HG03025 (cell line): ENCODE measurements around the gene PDLIM1.

Experiments used
- ATAC-seq: cut with Tn5 transposase; IDR thresholded peaks from one replicate; pipeline ENCODE4 v1.9.1; 2021; ENCODE audit warnings: mild to moderate bottlenecking, moderate library complexity; ENCODE audit not compliant: unreplicated experiment, low FRiP score

PDLIM1 gene

DNA sequence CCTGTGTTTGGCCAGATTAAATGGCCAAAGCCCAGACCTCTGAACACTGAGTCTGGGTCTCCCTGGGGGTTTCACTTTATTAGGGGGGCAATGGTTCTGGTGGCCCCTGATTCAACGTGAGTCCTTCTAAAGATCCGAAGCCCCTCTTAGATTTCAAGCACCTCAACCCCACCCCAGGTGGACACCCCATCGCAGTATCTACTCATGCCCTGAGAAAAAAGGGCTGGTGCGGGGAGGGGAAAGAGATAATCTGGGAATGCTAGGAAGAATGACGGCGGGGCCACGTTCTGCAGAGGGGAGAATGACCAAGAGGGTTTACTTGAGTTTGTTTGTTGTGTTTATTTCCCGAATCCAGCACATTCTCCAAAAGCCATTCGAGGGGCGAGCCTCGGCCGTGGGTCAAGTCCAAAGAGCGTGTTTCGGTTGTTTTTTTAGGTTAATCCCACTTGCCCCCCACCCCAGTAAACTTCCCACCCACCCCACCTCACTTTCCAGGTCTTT is 832 bp downstream of the PDLIM1 start:
- ATAC-seq = no peak

DNA sequence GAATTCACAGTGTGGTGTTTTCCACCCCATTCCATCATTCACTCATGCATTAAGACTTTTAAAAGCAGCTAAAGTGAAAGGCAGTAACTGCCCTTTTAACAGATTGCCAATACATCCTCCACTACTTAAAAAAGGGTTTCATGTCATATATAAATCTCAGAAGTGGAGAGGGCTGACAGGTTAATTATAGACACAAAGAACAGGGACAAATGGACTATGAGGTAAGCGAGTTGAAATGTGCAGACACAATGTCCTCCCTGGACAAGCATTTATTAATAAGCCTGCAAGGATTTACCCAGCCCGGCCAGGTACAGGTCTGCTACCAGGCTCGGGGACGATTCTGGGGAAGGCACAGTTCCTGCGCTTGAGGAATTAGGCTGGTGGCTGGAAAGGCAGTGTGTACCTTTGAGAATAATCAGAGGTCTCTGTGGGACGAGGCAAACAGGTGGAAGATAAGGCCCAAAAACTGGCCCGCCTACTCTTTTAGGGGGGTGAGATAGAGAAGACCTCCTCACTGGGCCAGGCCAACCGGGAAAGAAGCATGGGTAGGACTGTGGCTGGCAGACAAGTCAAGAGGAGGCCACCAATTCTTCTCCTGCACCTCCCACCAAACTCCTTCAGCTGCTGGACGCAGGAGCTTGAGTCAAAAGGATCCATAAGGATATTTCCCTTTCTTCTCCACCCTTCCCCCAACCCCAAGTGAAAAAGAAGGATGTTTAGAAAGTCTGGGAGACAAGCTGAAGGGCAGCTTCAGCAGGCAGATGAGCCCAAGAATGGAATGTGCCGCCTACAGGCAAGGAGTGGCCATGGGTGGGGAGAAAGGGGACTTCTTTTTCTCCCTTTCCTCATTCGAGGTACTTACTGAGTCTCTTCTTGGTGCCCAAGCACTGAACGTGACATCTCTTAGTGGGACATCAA is 1.5 kb downstream of the PDLIM1 start:
- no peak for ATAC-seq

DNA sequence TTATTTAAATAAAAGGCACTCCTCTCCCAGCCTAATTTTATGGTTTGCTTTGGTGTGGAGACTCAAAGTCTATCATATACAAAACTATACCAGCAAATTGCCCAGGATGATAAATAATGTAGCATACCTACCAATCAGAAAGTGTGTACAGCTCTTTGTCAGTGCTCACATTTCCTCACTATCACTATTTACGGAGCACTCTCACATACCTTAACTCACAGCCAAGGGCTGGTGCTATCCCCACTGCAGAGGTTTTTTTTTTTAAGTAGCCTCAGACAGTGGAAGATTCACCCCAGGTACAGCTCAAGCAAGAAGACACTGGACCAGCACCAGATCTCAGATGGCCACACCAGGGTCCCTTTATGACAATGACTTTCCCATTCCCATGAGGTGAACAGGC is 2.5 kb downstream of the PDLIM1 start:
- no peak for ATAC-seq

GRCh38 chr10:95287281-95287680 is 3.5 kb downstream of the PDLIM1 start:
- ATAC-seq = no peak

DNA sequence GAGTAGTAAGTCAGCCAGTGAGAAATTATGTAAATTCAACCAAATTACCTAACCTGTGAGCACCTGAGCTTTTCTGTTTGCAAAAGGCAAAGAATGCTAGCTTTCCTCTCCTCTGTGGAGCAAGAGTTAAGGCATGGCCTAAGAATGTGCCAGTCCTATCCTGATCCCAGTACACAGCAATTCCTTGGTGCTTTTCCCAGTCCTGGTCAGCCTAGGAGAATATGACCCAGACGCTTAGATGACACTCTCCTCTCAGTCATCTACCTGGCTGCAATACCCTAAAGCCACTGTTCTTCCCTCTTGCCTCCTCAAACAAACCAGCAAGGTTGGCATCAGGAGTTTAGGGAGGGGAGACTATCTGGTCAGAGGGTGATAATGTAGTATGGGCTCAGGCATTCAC is 4.1 kb downstream of the PDLIM1 start:
- no peak for ATAC-seq

DNA sequence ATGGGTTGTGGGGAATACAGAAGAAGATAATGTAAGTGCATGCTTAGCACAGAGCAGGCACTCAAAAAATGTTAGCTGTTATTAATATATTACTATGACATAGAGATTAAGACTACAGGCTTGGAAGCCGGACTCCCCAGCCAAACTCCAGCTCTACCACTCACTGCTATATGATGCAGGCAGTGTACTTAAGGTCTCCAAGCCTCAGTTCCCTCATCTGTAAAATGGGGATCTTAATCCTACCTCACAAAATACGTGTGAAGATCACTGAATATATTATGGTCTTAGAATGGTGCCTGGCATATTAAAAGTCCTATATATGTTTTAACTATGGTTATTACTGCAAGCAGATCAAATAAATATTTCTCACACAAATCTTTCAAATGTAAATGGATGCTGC is 5.2 kb downstream of the PDLIM1 start:
- ATAC-seq = no peak

DNA sequence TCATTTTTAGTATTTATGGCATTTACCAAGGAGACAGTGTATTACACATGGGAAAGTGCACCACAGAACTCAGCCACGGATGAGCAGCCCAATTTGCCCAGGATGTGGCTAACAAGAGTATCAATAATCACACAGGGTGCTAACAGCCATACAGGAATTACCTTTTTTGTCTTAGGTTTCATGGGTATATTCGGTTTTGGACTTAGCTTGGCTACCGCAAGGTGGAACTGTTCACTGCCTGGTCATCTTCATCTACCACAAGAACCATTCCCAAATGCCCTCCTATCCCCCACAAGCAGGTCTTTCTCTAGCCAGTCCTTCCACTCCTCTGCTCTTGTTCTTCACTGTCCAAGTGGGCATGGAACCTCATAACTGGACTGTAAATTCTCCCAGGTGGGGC is 6.0 kb downstream of the PDLIM1 start:
- no peak for ATAC-seq

GRCh38 chr10:95282107-95282506 is 8.7 kb downstream of the PDLIM1 start:
- no peak for ATAC-seq

GRCh38 chr10:95281206-95281605 is 9.6 kb downstream of the PDLIM1 start:
- no peak for ATAC-seq

- ATAC-seq = no peak
Measured at GRCh38 chr10:95280637-95281036, 10.2 kb downstream of the PDLIM1 start.

DNA sequence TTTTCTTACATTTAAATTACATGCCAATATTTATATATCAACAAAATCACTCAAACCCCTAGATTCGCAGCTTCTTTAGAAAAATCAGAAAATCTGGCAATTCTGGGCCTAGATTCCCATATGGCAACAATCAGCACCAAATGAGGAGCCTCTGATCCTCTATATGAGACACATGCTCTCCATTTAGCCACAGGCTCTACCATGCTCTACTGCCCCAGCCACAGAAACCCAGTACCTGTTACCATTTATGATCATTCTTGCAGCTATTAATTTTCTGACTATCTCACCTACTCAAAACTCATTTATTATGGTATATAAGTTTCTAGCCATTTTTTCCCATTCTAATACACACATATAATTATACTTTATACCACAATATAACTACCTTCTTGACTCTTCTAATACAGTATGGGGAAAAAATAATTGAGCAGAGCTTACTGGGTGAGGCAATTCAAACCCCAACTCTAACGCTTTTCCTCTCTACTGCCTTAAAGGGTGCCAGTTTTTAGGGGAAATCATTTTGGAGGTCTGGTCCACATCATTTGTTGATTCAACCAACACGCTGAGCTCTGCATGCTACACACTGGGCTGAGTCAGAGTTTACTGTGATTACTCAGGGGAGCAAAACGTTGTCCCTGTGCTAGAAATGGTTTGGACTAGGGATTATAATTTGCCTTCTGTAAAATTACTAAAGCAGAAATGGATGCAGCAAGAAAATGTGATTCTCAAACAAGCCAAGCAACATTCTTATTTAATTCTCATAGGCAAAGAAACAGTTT is 11.6 kb downstream of the PDLIM1 start:
- ATAC-seq = no peak

DNA sequence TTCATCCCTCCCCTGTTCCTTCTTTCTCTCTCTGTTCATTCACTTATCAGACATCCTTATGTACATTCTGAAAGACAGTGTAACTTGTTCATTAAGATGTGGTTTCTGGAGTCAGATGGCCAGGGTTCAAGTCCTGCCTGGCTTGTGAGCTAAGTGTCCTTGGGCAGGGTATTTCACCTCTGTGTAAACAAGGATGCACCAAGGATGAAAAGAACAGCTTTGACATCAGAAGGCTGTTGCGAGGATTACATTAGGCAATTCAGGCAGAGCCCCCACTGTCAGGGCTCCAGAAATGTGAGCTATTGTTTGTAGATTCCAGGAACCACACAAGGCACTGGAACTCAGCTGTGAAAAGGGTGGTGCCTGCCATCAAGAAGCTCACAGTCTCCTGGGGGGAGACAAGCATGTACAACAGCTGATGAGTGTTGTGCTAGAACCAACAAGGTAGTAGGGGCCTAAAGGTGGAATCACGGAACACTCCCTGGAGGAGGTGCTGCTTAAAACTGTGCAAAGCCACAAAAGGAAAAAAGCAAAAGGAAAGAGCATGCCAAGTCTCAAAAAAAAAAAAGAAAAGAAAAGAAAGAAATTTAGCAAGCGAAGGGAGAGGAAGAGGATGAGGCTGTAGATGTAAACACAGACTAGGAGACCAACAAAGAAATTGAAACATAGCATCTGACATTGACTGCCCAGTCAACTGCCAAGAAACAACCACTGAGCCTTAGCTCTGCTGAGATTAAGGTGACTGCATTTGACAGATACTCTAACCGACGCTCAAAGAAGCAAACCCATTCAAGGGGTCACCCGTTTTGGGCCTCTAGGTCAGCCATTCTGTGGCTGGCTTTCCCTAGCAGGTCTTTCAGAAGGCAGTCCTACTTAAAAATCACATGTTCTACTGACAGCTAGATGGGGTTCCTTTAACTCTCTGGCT is 12.5 kb downstream of the PDLIM1 start:
- no peak for ATAC-seq

DNA sequence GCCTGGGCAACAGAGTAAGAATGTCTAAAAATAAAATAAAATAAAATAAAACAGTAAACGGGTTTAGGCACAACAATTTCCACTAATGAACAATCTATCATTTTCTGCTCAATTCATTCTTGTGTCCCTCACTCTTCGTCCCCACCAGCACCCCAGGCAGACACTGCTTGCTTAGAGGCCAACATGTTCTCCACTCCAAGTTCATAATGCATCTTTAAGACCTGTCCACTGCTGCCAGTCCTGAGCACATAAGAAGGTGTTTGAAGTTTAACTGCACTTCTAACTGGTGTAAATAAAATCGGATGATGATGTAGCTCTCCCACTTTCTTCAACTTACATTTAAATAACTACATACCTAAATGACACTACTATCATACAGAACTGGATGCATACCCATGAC is 13.2 kb downstream of the PDLIM1 start:
- no peak for ATAC-seq

DNA sequence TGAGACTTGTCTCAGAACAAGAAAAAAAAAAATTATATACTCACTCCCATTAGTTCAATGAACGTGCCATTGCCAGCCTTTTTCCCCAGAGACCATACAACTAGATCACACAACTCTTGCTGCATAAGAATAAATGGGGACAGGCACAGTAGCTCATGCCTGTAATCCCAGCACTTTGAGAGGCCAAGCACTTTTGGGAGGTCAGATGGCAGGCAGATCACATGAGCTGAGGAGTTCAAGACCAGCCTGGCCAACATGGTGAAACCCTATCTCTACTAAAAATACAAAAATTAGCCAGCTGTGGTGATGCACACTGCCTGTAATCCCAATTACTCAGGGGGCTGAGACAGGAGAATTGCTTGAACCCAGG is 13.6 kb downstream of the PDLIM1 start:
- no peak for ATAC-seq

DNA sequence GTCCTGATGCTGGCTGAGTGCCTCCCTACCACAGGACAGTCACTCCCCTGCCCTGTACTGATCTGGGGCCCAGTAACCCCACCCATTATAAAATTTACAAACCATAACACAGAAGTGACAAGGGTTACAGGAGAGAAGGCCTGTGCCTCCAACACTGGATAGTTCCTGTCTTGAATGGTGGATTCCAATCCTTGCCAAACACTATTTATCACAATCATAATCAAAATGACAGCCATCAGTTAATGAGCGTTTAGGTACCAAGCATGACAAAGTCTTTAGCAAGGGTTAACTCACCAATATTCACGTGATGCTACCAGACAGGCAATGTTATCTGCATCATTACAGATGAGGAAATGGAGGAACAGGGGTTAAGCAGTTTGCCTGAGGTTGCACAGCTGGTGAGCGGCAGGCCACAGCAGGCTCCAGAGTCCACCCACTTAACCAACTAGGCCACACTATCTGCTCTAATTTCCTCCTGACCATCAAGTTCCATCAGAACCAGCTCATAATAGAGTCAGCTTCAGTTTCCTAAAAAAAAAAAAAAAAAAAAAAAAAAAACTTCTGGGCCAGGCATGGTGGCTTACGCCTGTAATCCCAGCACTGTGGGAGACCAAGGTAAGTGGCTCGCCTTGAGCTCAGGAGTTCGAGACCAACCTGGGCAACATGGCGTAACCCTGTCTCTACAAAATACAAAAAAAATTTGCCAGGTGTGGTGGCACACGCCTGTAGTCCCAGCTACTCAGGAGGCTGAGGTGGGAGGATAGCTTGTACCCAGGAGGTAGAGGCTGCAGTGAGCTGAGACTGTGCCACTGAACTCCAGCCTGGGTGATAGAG is 14.2 kb downstream of the PDLIM1 start:
- ATAC-seq = no peak

GRCh38 chr10:95275726-95276366 is 15.0 kb downstream of the PDLIM1 start:
- no peak for ATAC-seq

GRCh38 chr10:95273393-95274312 is 17.1 kb downstream of the PDLIM1 start:
- no peak for ATAC-seq

GRCh38 chr10:95268438-95268837 is 22.4 kb downstream of the PDLIM1 start:
- ATAC-seq = no peak
